NCI-H1105 (cell line): Measurements from ENCODE around the gene HECTD2.
"Not testable (repeated sequence)": the region's sequence is repeated elsewhere in the genome, so short reads cannot be mapped to it uniquely, and the experiment has no call there.

Experiments
- DNase-seq: peaks from one replicate; lab custom pipeline; 2025; lab: John Stamatoyannopoulos, UW

Gene HECTD2

GRCh38 chr10:91537614-91538383 lies 127.7 kb downstream of the HECTD2 start:
- DNase-seq = no peak

DNA sequence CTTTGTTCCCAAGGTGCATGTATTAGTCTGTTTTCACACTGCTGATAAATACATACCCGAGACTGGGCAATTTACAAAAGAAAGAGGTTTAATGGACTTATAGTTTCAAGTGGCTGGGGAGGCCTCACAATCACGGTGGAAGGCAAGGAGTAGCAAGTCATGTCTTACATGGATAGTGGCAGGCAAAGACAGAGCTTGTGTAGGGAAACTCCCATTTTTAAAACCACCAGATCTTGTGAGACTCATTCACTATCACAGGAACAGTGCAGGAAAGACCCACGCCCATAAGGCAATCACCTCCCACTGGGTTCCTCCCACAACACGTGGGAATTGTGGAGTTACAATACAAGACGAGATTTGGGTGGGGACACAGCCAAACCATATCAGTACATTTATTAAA lies 129.8 kb downstream of the HECTD2 start:
- no peak for DNase-seq

DNA sequence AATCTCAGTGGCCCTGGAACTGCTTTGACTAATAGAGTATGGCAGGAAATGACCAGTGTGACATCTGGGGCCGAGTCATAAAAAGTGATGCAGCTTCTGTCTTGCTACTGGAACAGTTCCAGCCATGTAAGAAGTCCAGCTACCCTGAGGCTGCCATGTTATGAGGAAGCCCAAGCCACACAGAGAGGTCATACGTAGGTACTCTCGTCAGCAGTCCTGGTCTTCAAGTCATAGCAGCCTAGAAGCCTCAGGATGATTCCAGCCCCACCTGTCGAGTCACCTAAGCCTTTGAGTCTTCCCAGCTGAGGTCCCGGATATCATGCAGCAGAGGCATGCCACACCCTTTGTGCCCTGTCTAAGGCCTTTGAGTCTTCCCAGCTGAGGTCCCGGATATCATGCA lies 130.6 kb downstream of the HECTD2 start:
- no peak for DNase-seq

DNA sequence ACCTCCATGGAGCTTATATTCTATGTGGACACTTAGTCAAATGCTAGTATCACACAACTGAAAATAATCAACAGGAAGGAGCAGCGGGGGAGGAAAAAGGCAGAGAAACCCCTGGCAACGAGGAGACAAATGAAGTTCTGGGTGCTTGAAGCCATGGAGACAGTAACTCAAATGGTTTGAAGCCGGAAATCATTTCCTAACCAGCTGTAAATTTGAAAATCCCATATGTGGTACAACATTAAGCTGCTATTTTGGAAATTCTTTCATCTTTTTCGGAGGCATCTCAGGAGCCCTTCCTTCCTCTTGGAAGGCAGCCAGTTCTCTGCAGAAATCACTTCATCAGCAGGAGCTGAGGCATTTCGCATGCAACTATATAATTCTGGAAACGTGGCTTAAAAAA lies 131.3 kb downstream of the HECTD2 start:
- DNase-seq = no peak

DNA sequence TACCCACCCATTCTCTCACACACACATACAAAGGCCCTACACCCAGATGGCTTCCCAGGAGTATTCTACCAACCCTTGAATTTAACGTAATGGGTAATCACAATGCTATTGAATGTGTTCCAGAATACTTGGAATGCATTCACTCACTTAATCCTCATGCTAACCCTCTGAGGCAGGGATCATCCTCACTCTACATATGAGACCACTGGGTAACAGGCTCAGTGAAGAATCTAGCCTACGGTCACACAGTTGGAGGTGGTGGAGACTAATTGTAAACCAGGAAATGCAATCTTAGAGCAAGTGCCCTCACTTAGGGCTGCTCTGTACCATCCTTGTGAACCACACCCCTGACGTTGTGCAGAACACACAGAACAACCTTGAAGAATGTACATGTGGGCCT lies 135.2 kb downstream of the HECTD2 start:
- no peak for DNase-seq

DNA sequence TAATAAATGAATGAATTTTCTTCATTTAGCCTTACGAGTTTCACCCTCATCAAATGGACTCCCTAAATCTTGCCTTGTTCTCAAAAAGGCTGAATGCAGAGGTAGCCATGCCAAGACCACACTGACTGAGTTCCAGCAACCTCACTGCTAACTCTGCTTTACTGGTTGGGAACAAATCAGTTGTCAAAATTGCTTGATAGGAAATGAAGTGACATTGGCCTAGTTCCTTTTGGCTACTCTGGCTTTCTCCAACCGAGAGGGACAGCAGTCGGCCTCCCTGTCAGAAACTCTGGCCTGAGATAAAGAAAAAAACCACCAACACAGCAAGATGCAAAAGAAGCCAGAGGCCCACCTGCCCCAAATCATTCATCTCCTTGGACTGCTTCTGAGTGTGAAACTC lies 135.7 kb downstream of the HECTD2 start:
- no peak for DNase-seq

DNA sequence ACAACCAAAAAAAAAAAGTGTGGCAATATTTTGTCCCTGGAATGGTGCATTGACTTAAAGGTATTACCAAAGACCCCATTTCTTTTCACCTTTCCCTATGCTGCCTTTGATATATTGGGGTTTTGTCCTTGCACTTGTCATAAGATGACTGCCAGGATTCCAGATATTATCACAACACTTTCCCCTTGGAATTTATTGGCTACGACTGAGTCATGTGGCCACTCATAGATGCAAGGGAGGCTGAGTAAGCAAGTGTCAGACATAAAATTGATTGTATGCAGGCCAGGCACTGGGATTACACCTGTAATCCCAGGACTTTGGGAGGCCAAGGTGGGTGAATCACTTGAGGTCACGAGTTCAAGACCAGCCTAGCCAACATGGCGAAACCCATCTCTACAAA lies 139.1 kb downstream of the HECTD2 start:
- DNase-seq = no peak

GRCh38 chr10:91550021-91550420 lies 139.9 kb downstream of the HECTD2 start:
- no peak for DNase-seq

DNA sequence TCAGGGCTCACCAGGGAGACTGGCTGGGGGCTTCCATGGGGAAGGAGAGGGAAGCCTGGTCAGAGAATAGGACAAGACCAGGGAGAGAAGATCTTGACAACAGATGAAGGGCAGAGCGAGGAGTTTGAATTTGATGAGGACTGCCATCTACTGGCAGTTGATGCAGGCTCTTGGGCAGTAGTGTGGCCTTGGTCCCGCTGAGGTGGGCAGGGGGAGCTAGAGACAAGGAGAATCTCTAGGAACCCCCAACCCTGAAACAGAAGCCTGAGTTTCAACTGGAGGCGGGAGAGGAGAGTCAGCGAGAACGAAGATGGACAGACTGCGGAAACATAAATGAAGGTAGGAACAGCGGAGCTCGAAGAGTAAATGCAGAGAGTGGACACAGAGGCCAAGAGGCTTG lies 141.7 kb downstream of the HECTD2 start:
- no peak for DNase-seq

GRCh38 chr10:91552274-91553095 lies 142.3 kb downstream of the HECTD2 start:
- no peak for DNase-seq

DNA sequence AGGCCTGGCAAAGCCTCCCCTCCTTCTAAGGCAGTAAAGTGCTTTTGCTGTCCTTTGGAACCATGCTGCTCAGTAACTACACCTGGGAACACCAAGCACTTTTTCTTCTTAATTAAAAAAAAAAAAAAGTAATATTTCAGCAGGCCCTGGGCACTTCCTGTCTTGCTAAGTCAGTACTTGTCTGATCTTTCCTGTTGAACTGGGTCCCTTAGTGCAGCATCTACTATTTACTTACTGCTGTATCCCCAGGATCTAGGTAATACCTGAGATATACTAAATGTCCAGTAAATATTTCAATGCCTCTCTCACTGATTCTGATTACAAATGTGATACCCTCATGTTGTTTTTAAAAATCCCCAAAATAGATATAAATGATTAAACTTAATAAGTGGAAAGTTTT lies 145.3 kb downstream of the HECTD2 start:
- no peak for DNase-seq

GRCh38 chr10:91556691-91557566 lies 146.8 kb downstream of the HECTD2 start:
- DNase-seq = no peak

GRCh38 chr10:91557651-91558111 lies 147.5 kb downstream of the HECTD2 start:
- no peak for DNase-seq

GRCh38 chr10:91558473-91558872 lies 148.3 kb downstream of the HECTD2 start:
- no peak for DNase-seq

- DNase-seq = no peak
These were observed 149.0 kb downstream of the HECTD2 start for GRCh38 chr10:91559169-91559568.

DNA sequence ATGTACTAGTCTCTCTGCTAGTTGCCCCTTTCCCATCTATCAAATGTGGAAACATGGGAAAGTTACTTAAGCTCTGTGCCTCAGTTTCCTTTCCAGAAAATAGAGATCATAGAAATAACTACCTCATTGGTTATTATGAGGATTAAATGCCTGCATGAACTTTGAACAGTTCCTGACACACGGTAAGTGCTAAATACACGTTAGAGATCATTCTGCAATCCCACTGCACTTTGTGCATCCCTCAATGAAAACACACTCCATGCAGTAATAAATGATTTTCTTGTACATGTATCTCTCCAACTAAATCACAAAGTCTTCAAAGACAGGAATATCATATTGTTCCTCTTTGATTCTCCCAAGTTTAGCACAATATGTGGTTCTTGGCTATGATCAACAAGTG lies 149.6 kb downstream of the HECTD2 start:
- no peak for DNase-seq

DNA sequence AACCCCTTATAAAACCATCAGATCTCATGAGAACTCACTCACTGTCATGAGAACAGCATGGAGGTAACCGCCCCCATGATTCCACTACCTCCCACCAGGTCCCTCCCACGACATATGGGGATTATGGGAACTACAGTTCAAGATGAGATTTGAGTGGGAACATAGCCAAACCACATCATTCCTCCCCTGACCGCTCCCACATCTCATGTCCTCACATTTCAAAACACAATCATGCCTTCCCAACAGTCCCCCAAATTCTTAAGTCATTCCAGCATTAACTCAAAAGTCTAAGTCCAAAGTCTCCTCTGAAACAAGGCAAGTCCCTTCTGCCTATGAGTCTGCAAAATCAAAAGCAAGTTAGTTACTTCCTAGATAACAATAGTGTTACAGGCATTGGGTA lies 150.7 kb downstream of the HECTD2 start:
- not testable (repeated sequence) for DNase-seq

- DNase-seq = no peak
These were observed 152.9 kb downstream of the HECTD2 start for GRCh38 chr10:91562839-91563581.

DNA sequence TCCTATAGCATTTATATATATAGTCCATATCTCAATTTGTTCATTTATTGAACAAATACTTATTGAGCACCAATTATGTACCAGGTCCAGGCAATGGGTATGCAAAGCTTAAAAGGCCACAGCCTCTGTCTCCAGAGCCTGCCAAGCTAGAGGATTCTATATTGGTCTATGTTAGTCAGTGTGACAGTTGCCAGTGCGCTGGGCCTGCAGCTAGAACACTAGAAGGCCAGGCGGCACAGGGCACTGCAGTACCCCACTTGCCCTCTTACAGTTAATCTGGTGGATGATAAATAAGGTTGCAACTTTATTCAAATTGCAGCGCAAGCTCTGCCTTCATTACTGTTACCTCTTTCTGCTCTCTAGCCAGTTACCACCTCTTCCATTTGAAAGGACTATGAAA lies 153.9 kb downstream of the HECTD2 start:
- DNase-seq = no peak
